SK-N-MC (cell line): ENCODE measurements around the gene RLF.

Experiments
- EZH2 ChIP-seq: fragments of 200-600 bp; sonication (generic); IDR thresholded peaks from one replicate; pipeline ENCODE4 v1.6.1; 2017; ENCODE audit warnings: antibody characterized with exemption
- FOXP2 ChIP-seq: optimal IDR thresholded peaks from 2 replicates; pipeline ENCODE3; 2011; ENCODE audit warnings: mild to moderate bottlenecking, moderate library complexity; ENCODE audit not compliant: insufficient read depth; ENCODE audit errors: extremely low read length, control extremely low read depth
- POLR2AphosphoS5 ChIP-seq: IDR thresholded peaks from 2 replicates; pipeline ENCODE4 v1.6.1; 2012; ENCODE audit warnings: mild to moderate bottlenecking, low read depth, low read length, borderline replicate concordance

- TF ChIP-seq POLR2AphosphoS5 (no peak), EZH2 (no peak), FOXP2 (no peak)
Observed at GRCh38 chr1:40141878-40142535, 19.2 kb upstream of the RLF start.
